Activated T-helper 1 cell treated with anti-CD3 and anti-CD28 coated beads, Interleukin-2, amount 50 U/mL, for 16 hours (primary cell): Measurements from ENCODE around the gene SNX30.

Experiments used
- DNase-seq, 2 donors: peaks; one replicate each; pipeline ENCODE4 v3.0.0-alpha.2; 2020; ENCODE audit warnings: low read depth in 1 of 2, low spot score in 1 of 2

SNX30 gene

DNA sequence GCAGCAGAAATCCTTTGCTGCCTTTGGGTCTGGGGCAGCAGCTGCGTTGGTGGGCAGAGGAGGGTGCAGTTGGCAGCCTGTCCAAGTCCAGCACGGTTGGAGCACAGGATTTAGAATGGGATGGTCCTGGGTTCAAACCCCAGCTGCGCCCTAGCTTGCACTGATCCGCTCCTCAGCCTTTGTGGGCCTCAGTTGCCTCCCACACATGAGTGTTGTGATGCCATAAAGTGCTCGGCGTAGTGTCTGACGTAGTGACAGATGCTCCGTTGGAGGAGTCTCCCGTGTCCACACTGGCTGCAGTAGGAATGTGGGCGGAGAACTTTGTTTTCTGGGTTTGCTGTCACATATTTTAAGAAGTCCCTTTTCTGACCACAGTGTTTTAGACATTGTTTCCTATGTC is 104.1 kb downstream of the SNX30 start:
- DNase-seq, result no peak

DNA sequence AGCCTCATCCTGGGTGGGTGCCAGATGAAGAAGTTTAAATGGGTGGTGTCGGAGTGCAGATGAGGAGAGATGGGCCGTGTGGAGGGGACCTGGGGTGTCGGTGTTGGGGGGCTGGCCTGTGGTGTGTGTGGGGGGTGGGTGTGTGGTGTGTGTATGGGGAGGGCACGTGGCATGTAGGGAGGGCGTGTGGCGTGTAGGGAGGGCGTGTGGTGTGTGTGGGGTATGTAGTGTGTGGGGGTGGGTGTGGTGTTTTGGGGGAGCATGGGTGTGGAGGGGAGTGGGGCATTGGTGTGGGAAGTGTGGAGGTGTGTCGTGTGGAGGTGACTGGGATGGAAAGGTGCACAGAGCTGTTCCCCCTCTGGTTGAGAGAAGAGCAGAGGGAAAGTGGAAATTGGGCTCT is 105.6 kb downstream of the SNX30 start:
- no peak for DNase-seq

- DNase-seq, result no peak
Measured at GRCh38 chr9:112856843-112857242, 106.3 kb downstream of the SNX30 start.

DNA sequence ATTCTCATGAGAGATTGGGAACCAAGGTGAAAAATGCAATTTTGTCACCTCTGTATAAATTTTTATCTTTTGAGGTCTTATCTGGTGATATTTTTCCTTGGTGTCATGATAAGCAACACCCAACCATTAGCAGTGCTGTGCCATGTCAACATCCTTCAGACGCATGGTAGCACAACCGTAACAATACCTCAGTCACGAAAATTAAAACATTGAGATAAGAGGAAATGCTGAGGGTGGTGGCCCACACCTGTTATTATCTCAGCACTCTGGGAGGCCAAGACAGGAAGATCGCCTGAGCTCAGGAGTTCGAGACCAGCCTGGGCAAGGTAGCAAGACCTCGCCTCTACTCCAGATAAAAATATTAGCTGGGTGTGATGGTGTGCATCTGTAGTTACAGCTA is 107.4 kb downstream of the SNX30 start:
- no peak for DNase-seq

DNA sequence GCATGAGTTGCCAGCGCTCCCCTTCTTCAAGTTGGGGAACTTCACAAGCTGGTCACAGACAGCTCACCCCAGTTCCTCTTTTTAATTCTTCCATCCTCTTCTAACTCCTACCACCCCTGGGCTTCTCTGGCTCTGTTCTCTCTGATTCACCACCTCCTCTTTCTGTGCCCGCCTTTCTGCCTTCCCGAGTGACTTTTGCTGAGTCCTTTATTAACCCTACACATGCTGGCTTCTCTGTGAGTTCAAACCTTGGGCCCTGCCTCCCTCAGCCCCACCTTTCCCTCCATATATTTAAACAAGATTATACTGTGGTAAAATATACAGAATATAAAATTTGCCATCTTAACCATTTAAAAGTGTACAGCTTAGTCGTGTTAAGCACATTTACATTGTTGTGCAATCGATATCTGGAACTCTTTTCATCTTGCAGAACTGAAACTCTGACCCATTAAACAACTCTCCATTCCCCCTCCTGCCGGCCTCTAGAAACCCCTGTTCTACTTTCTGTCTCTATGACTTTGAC is 108.1 kb downstream of the SNX30 start:
- DNase-seq, result no peak

DNA sequence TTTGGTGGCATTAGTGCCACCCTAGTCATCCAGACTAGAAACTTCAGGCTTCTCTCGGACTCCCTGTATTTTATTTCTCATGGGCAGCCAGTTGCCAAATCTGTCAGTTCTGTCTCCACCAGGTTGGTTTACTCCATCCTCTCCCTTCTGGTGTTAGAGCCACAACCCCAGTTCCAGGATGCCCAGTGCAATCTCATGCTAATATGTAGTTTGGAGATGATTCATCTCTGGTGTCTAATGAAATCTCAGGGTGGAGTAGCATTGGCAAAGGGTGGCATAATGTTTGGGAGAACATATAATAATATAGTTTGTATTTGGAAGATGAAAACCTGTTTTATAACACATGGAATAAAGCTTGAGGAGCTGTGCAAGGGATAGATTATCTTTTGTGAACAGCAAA is 109.9 kb downstream of the SNX30 start:
- no peak for DNase-seq

- DNase-seq, result no peak
Measured at GRCh38 chr9:112861155-112861554, 110.6 kb downstream of the SNX30 start.

- DNase-seq, result no peak
Measured at GRCh38 chr9:112861638-112862555, 111.3 kb downstream of the SNX30 start.

GRCh38 chr9:112863214-112863613 is 112.7 kb downstream of the SNX30 start:
- no peak for DNase-seq

- DNase-seq, result no peak
Measured at GRCh38 chr9:112863746-112864145, 113.2 kb downstream of the SNX30 start.

DNA sequence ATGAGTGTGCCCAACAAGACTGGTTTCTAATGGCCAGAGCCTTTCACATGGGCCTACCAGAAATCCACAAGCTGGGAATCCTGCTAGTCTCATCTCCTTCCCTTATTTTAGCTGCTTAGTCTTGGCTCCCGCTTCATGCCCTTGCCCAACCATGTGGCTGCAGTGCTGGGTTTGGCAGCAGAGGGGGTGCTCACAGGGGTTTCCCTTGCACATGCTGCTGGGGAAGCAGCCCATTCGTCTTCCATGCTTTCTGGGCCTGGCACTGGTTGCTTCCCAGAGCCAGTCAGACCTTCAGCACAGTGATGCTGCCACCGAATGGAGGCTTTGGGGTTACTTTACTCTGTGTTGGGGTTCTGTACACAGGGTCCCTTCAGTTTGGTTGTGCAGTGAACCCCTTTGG is 113.8 kb downstream of the SNX30 start:
- no peak for DNase-seq

DNA sequence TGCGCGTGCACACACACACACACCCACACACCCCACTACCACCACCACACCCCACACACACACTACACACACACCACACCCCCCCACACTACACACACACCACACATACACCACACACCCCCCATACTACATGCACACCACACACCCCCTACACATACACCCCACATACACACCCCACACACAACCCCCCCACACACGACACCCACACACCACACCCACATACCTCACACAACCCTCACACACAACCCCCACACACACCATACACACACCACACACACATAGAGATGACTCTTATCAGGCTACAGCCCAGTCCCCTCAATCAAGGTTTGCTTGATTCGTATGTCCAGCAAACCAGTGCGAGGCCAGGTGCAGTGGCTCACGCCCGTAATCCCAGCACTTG is 114.4 kb downstream of the SNX30 start:
- DNase-seq, result no peak

GRCh38 chr9:112866662-112867274 is 116.2 kb downstream of the SNX30 start:
- no peak for DNase-seq

DNA sequence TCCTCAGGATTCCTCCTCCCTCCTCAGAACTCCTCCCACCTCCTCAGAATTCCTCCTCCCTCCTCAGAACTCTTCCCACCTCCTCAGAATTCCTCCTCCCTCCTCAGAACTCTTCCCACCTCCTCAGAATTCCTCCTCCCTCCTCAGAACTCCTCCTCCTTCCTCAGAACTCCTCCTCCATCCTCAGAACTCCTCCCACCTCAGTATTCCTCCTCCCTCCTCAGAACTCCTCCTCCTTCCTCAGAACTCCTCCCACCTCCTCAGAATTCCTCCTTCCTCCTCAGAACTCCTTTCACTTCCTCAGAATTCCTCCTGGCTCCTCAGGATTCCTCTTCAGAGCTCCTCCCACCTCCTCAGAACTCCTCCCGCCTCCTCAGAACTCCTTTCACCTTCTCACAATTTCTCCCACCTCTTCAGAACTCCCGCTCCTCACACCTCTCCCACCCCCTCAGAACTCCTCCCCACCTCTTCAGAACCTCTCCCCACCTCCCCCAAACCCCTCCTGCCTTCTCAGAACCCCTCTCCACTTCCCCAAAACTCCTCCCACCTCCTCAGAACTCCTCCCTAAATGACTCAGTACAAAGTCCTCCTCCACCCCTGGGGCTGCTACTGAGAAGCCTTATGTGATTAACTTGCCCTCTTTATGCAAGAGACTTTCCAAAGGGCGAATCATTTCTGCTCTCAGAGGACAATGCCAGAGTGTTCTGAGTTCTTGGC is 116.9 kb downstream of the SNX30 start:
- no peak for DNase-seq

DNA sequence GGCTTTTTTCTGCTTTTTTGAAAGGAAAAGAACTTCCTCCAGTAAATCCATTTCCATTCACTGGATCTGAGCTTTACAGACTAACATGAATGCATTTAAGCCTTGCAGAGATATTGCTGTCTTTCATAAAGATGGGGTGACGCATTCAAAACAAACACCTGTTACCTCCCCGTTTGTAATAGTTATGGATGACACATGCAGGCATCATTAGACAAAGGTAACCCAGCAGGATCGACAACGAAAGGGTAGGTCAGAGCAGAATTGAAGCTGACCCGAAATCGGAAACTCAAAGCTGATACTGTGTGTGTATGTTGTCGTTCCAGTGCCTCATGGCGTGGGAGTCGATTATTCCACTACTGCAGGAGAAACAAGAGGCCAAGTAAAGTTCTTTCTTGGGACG is 117.9 kb downstream of the SNX30 start:
- DNase-seq, result no peak

- DNase-seq, result no peak
Measured at GRCh38 chr9:112869041-112869529, 118.5 kb downstream of the SNX30 start.

DNA sequence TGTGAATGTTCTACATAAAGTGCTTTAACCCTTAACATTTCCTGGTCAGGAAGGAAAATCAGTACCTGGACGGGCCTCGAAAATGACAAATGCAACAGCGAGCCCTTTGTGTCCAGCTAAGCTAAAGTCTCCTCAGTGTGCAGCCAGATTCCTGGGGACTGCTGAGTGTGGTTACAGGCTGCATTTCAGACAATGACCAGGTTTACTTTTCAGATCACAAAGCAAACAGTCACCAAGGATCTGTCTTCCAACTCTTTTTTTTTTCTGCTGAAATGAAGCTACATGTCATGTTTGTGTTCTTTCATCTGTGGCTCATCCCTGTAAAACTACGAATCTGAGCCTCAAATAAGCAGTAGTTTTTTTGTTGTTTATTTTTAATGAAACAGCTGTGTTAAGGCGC is 119.4 kb downstream of the SNX30 start:
- no peak for DNase-seq

DNA sequence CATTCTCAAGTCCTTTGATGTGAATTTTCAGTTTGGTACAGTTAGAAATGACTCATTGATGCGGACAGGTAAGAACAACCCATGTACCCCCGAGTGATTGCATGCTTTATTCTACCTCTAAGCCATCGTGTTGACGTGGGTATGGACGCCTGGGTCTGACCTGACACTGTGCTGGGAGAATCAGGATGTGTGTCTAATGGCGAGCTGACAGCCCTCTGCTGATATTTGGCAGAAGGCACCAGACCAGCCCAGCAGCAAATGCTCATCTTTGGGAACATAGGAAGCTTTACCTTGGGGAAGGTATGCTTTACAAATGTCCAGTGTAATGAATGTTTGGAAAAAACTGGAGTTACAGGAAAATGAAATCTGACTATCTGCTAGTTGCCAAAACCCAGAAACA is 120.0 kb downstream of the SNX30 start:
- no peak for DNase-seq

DNA sequence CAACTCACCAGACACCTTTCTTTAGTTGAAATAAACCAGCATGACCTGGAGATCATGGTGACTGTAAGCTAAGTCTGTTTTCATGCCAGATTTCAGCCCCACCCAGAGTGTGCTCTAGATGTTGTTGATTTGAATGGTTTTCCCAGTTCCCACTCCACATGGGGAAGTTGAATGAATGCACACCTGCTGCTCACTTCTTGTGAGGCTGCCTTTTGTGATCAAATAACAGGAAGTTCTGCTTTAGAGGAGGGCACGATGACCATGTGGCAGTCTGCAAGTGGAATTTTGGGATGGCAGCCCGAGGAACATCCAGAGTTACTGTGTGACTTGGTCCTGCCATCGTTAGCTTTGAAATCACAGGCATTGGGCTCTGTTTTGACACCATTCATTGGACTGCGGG is 121.5 kb downstream of the SNX30 start:
- DNase-seq, result no peak

DNA sequence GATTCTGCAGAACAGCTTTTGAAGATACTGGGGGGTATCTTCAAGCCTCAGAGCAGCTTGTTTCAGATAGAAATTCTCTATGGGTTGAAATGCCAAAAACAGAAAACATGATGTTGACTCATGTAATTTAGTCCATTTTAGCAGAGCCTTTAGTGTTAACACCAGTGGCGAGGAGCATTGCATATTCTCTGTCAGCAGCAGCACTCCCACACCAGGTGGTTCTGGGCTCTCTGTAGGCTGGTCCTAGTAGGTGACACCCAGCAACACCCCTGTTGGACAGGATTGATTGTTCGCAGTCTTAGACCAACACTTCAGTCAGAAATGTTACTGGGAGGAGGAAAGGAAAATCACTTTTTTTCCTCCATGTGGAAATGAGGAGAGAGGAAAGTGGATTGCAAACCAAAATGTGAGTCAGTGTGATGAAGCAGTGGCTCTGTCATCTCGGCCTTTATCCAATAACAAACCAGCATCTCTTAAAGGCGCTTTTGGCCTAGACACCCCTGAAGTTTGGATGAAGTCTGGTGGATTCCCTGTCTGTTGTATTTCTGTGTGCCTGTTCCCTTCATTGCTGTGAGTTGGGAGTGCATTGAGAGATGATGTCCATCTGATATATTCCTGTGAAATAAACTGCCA is 123.3 kb downstream of the SNX30 start:
- DNase-seq, result no peak

- DNase-seq, result no peak
Measured at GRCh38 chr9:112878752-112879151, 128.2 kb downstream of the SNX30 start.
